CD4-positive, alpha-beta T cell treated with Interleukin-1 beta for 1 hour (primary cell): ENCODE data around the gene ENTPD3.

Source experiments
- DNase-seq, 2 donors: peaks; one replicate each; pipeline ENCODE4 v3.0.0-alpha.2; 2020 to 2022

ENTPD3 gene

GRCh38 chr3:40463579-40463978, 76.6 kb downstream of the ENTPD3 start:
- no peak for DNase-seq

DNA sequence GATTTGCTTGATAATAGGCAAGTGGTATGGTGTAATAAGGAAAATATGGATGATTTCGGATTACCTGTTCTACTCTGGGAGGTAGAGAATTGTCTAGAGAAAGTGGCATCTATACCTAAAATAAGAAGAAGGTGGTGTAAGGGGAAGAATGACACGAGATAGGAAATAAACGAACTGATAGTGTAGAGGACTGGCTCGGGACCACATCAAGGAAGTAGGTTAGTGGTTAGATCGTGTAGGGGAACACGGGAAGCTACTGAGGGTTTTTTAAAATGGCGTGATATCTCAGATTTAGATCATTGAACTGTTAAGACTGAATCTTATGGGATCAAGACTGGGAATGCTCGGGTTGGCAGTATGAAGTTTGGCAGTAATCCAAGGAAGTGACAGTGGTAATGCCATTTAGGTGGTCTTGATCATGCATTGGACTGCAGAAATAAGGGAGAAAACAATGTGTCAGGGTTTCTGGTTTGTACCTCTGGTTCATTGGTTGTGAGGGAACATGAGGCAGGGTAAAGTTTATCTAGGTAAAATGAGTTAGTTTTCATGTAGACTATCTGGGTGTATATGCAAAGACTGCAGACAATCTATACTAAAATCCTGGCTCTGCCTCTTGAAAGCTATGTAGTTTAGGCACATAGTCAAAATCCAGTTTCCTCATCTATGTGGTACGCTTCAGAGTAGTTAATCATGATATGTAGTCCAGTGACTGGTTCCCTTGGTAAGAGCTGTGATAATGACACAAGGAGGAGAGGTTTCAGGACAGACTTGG, 77.5 kb downstream of the ENTPD3 start:
- DNase-seq = peak in 1 of 2 donors; percentile 53

- DNase-seq = no peak
These were observed 78.1 kb downstream of the ENTPD3 start for GRCh38 chr3:40465111-40465407.

DNA sequence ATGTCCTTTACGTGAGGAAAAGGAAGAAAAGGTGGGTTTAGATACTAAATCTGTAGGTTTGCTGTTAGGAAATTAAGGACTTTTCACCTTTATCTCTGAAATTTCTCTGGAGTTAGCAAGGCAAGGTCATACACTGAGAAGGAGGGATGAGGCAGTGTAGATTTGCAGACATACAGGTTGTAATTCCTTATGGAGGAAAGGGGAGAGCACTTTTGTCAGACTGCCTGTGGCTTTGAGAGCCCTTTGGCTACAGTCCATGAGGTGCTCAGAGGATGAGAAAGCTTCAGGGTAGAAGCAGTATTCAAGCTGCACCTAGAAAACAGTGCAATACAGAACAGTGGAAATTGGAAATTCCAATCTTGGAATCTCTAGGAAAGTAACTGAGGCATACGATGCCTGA, 78.5 kb downstream of the ENTPD3 start:
- DNase-seq = no peak

- DNase-seq = no peak
These were observed 81.0 kb downstream of the ENTPD3 start for GRCh38 chr3:40468018-40468417.

- no peak for DNase-seq
These were observed 83.7 kb downstream of the ENTPD3 start for GRCh38 chr3:40470701-40471100.

DNA sequence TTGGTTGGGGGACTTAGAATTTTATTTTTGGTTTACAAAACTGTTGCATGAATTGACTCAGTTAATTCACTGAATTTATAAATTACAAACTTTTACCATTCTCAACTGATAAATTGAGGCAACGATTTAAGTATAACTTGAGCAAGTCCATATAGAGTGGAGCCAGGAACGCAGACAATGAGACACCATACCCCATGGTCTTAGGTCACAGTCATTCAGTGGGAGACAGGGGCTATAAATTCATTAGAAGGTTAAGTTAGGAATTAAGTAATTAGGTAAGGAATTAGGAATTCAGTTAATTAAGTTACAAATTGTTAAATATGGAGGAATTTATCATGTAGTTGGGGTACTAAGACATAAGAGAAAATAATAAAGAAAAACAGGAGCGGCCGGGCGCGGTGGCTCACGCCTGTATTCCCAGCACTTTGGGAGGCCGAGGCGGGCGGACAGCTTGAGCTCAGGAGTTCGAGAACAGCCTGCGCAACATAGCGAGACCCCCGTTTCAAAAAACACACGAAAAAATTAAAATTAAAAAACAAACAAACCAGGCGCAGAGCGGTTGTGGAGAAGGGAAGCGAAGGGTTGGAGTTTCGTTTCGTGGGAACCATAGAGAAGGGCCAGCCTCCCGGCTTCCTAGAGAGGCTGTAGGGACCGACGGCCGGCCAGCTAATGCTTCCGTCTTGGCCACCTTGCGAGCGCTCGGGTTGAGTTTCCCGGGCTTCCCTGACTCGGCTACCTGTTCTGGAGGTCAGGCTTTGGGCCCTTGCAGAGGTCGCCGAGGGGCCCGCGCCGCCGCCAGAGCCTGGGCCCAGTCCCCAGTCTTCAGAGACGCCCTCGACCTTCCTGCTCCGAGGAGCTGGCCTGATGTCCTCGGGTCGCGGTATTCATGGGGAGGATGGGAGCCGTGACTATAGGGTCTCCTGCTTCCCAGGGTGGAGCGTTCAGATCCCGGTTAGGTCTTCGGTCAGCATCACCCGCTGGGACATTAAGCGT, 89.8 kb downstream of the ENTPD3 start, which contains the start of gene ZNF619:
TSS of gene ZNF619 (plus strand) at position 645 of the 993 bp plus-strand sequence. CDS start 858 bp downstream, outside the sequence.
- peak; percentile 72 to 75 for DNase-seq

- DNase-seq = no peak
These were observed 90.7 kb downstream of the ENTPD3 start for GRCh38 chr3:40477666-40478065.
